ENCODE data around the gene CPEB2. TPM values are rescaled to one million over a fixed set of nuclear protein-coding genes. Genes with fewer than 3 reads are reported as not detected.

The CPEB2 gene
- 10 to 100 TPM; 19.7 to 20.3 TPM for total RNA-seq

DNA sequence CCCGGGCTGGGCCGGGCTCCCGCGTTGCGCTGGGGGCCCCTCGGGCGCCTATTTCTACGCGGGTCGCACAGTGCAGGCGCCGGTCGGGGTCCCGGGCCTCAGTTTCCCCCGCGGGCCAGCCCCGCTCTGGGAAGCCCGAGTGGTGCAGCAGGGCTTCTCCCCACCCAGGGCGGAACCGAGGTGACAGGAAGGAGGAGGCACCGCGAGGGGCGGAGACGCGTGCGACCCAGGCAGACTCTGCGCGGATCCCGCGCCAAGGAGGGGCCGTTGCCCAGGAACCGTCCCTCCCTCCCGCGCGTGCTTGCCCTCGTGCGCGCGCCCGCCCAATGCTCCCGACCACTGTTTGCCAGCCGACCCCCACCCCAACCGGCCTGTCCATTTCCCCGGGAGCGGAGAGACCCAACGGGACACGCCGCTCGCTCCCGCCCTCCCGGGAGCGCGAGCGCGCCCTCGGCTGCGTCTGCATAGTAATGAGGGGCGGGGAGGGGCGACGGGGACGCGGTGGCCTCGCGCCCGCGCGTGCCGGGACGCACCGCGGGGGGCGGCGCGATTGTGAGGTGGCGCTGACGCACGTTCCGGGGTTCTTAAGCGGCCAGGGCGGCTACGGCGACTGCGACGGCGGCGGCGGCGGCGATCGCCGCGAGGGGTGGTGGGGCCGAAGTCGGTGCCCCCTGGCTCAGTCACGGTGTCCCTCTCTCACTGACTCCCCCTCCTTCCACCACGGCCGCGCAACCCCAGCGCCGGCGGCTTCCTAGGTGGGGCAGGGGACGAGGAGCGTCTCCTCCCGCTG, at the start of gene CPEB2:
Gene CPEB2, plus strand, starts transcription at position 613 of the 790 bp plus-strand sequence. CDS start 193 bp downstream, outside the sequence.
- POLR2A ChIA-PET = interaction anchor here (0.6 kb wide), 1 partner anchor 110 kb away, joined by 3 read pairs; no protein-coding TSS in a partner anchor
- Mint-ChIP-seq H3K27ac (peak within 1 kb of the TSS; percentile 98), H3K9me3 (no peaks in the 10 kb centered on the region), H3K36me3 (ENCODE audit: low read depth) (peaks cover 5% of the 10 kb centered on the region), H3K4me3 (peak within 1 kb of the TSS; percentile 88), H3K27me3 (no peaks in the 10 kb centered on the region), H3K4me1 (peaks cover 24% of the 10 kb centered on the region)
- DNase-seq = peak; percentile 90
- CTCF ChIA-PET = no interaction called here

DNA sequence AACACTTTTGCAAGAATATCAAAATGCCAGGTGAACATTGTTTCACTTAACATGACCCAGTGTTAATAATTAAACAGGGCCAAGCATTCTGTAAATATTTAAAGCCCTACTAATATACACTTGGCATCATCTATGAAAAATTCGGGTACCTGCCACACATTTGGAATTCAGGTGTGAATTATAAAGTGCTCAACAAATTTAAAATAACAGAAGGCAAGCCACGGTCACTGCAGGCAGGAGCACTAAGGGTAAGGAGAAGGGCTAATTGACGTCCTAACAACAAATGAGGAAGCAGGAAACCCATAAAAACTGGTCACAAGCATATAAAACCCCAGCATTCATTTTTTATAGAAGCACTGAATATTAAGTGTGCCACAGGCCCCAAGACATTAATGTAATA, 43.8 kb upstream of the CPEB2 start:
- Mint-ChIP-seq H3K27me3 (peaks cover 2% of the 10 kb centered on the region), H3K4me3 (no peak overlapping the region), H3K9me3 (no peaks in the 10 kb centered on the region), H3K36me3 (ENCODE audit: low read depth) (no peaks in the 10 kb centered on the region), H3K4me1 (no peaks in the 10 kb centered on the region), H3K27ac (no peak overlapping the region)
- no peak for DNase-seq
- ChIA-PET POLR2A (no interaction called here), CTCF (no interaction called here)

GRCh38 chr4:14961292-14961691, 41.0 kb upstream of the CPEB2 start:
- H3K9me3 Mint-ChIP-seq = no peaks in the 10 kb centered on the region
- no peak for DNase-seq
- H3K27me3 Mint-ChIP-seq = peaks cover 4% of the 10 kb centered on the region
- no peaks in the 10 kb centered on the region for H3K36me3 Mint-ChIP-seq (ENCODE audit: low read depth)
- no peak overlapping the region for H3K27ac Mint-ChIP-seq
- CTCF ChIA-PET = no interaction called here
- no peaks in the 10 kb centered on the region for H3K4me1 Mint-ChIP-seq
- POLR2A ChIA-PET = no interaction called here
- no peak overlapping the region for H3K4me3 Mint-ChIP-seq

GRCh38 chr4:14965071-14965470, 37.2 kb upstream of the CPEB2 start:
- ChIA-PET CTCF (no interaction called here), POLR2A (no interaction called here)
- Mint-ChIP-seq H3K4me1 (no peaks in the 10 kb centered on the region), H3K9me3 (no peaks in the 10 kb centered on the region), H3K36me3 (ENCODE audit: low read depth) (no peaks in the 10 kb centered on the region), H3K27ac (no peak overlapping the region), H3K4me3 (no peak overlapping the region), H3K27me3 (peaks cover 12% of the 10 kb centered on the region)
- DNase-seq = no peak

GRCh38 chr4:14967982-14968381, 34.3 kb upstream of the CPEB2 start:
- H3K4me3 Mint-ChIP-seq = no peak overlapping the region
- H3K27me3 Mint-ChIP-seq = peaks cover 30% of the 10 kb centered on the region
- DNase-seq = no peak
- H3K36me3 Mint-ChIP-seq (ENCODE audit: low read depth) = no peaks in the 10 kb centered on the region
- ChIA-PET POLR2A (no interaction called here), CTCF (no interaction called here)
- no peaks in the 10 kb centered on the region for H3K4me1 Mint-ChIP-seq
- no peak overlapping the region for H3K27ac Mint-ChIP-seq
- peaks cover 2% of the 10 kb centered on the region for H3K9me3 Mint-ChIP-seq

DNA sequence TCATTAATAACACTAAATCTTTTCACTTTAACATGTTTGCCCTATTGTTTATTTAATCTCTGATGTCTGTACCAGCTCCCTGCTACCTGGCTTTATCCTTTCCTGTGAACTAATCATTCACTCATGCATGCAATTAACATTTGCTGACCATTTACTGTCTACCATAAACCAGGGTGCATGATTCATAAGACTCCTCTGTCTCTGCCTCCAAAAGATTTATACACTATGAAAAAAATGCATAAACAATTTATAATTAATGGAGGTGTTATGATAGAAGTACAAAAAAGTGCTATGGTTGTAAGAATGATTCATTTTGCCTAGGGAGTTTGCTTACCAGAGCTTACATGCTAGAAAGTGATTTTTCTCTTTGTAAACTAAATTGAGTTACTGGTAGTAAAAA, 24.5 kb upstream of the CPEB2 start:
- DNase-seq = no peak
- Mint-ChIP-seq H3K27me3 (peaks cover 5% of the 10 kb centered on the region), H3K4me3 (no peak overlapping the region), H3K9me3 (peaks cover 2% of the 10 kb centered on the region), H3K4me1 (no peaks in the 10 kb centered on the region), H3K36me3 (ENCODE audit: low read depth) (no peaks in the 10 kb centered on the region), H3K27ac (no peak overlapping the region)
- ChIA-PET CTCF (no interaction called here), POLR2A (no interaction called here)

DNA sequence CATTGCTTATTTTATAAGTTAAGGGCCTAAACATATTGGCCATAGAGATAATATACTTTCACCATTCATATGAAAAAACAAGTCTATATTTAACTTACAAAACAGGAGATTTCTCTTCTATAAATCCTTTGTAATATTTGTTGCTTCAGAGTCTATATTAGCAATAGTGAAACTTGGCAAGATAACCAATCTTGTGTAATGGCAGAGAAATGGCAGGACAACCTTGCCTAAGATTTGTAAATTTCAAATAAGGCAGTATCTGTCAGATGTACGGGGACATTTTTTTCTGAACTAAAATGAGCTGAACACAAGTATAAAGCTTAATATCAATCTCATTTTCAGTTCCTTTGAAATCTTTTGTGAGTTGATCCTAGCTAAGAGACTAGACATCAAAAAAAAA, 17.8 kb upstream of the CPEB2 start:
- Mint-ChIP-seq H3K27ac (no peak overlapping the region), H3K4me1 (no peaks in the 10 kb centered on the region), H3K27me3 (peaks cover 2% of the 10 kb centered on the region), H3K9me3 (no peaks in the 10 kb centered on the region), H3K36me3 (ENCODE audit: low read depth) (no peaks in the 10 kb centered on the region), H3K4me3 (no peak overlapping the region)
- DNase-seq = no peak
- CTCF ChIA-PET = interaction anchor here (0.8 kb wide), 1 partner anchor 117 kb away, joined by 5 read pairs; no protein-coding TSS in a partner anchor
- POLR2A ChIA-PET = no interaction called here

- Mint-ChIP-seq H3K27ac (no peak overlapping the region), H3K4me3 (no peak overlapping the region), H3K36me3 (ENCODE audit: low read depth) (no peaks in the 10 kb centered on the region), H3K4me1 (no peaks in the 10 kb centered on the region), H3K27me3 (peaks cover 4% of the 10 kb centered on the region), H3K9me3 (no peaks in the 10 kb centered on the region)
- CTCF ChIA-PET = interaction anchor here (0.8 kb wide), 1 partner anchor 117 kb away, joined by 5 read pairs; no protein-coding TSS in a partner anchor
- POLR2A ChIA-PET = no interaction called here
- no peak for DNase-seq
Measured at GRCh38 chr4:14985161-14985560, 17.1 kb upstream of the CPEB2 start.

DNA sequence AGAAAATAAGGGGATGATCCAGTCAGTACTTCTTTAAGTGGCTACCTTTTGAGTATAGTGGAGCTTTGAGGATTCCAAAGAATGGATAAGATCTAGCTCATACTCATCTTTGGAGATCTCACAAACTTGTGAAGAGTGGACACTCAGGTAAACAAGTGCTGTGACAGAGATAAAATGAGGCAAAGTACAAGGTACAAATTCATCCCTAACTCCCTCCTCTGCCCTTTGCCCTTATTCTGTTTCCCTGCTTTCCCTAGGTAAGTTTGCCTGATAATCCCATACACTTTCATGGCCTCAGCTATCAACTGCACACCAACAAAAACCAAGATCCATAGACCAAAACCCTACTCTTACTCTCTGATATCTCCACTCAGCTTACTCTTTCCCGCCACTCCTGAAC, 16.4 kb upstream of the CPEB2 start:
- Mint-ChIP-seq H3K4me1 (no peaks in the 10 kb centered on the region), H3K27me3 (peaks cover 4% of the 10 kb centered on the region), H3K9me3 (no peaks in the 10 kb centered on the region), H3K36me3 (ENCODE audit: low read depth) (no peaks in the 10 kb centered on the region), H3K4me3 (no peak overlapping the region), H3K27ac (no peak overlapping the region)
- POLR2A ChIA-PET = no interaction called here
- no peak for DNase-seq
- CTCF ChIA-PET = no interaction called here

DNA sequence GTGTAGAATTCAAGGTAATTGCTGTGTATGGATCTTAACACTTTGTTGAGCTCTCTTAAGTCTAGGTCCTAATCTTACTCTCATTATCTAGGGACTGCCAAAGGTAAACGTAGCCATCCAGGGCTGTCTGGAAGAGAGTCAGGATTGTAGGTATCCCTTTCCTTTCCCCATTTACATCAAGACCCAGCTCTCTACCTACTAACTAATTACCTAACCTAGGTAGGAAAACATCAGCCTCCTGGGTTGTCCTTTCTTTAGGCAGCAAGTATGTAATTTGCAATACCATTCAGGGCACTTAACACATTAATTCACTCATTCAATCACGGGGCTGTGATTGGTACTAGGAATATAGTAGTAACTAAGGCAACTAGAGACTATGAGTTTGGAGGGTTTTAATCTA, 15.2 kb upstream of the CPEB2 start:
- no peak overlapping the region for H3K27ac Mint-ChIP-seq
- no peaks in the 10 kb centered on the region for H3K9me3 Mint-ChIP-seq
- ChIA-PET POLR2A (no interaction called here), CTCF (interaction anchor here (0.7 kb wide), 1 partner anchor 611 kb away, joined by 3 read pairs; no protein-coding TSS in a partner anchor)
- no peak for DNase-seq
- no peak overlapping the region for H3K4me3 Mint-ChIP-seq
- H3K4me1 Mint-ChIP-seq = no peaks in the 10 kb centered on the region
- H3K36me3 Mint-ChIP-seq (ENCODE audit: low read depth) = no peaks in the 10 kb centered on the region
- peaks cover 6% of the 10 kb centered on the region for H3K27me3 Mint-ChIP-seq

- H3K27me3 Mint-ChIP-seq = peaks cover 7% of the 10 kb centered on the region
- H3K36me3 Mint-ChIP-seq (ENCODE audit: low read depth) = no peaks in the 10 kb centered on the region
- POLR2A ChIA-PET = no interaction called here
- H3K9me3 Mint-ChIP-seq = no peaks in the 10 kb centered on the region
- DNase-seq = no peak
- no peak overlapping the region for H3K4me3 Mint-ChIP-seq
- H3K27ac Mint-ChIP-seq = no peak overlapping the region
- H3K4me1 Mint-ChIP-seq = peaks cover 10% of the 10 kb centered on the region
- CTCF ChIA-PET = no interaction called here
Measured at GRCh38 chr4:14990484-14990883, 11.8 kb upstream of the CPEB2 start.

DNA sequence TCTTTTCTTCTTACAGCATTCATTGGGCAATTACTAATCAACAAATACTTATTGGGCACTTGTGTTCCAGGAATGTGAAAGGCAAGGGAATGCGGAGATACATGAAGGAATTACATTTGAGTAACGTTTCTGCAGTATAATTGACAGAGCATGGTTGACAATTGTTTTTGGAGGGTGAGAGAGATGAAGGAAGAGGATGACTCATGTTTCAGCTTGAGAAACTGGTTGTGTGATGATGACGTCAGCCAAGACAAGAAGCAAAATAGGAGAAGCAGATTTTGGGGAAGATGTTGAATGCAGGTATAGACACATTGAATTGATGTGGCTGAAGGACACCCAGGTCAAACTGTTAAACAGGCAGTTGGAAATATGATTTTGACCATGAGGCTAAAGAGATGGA, 8.0 kb upstream of the CPEB2 start:
- Mint-ChIP-seq H3K36me3 (ENCODE audit: low read depth) (no peaks in the 10 kb centered on the region), H3K27ac (no peak overlapping the region), H3K4me1 (peaks cover 15% of the 10 kb centered on the region), H3K9me3 (no peaks in the 10 kb centered on the region), H3K27me3 (peaks cover 5% of the 10 kb centered on the region), H3K4me3 (no peak overlapping the region)
- POLR2A ChIA-PET = no interaction called here
- no peak for DNase-seq
- CTCF ChIA-PET = no interaction called here

- Mint-ChIP-seq H3K4me1 (peaks cover 23% of the 10 kb centered on the region), H3K36me3 (ENCODE audit: low read depth) (peaks cover 3% of the 10 kb centered on the region), H3K27me3 (no peaks in the 10 kb centered on the region), H3K27ac (peak overlapping the region; percentile 98), H3K4me3 (peak overlapping the region; percentile 88), H3K9me3 (no peaks in the 10 kb centered on the region)
- CTCF ChIA-PET = interaction anchor here (0.6 kb wide), 1 partner anchor 719 kb away, joined by 3 read pairs; no protein-coding TSS in a partner anchor
- peak; percentile 42 for DNase-seq
- POLR2A ChIA-PET = no interaction called here
Measured at GRCh38 chr4:15001248-15001868, 923 bp upstream of the CPEB2 start.
